ENCODE measurements around the gene ACMSD. TPM values are rescaled to one million over a fixed set of nuclear protein-coding genes. Genes with fewer than 3 reads are reported as not detected.

The ACMSD gene
- total RNA-seq, 2 donors from 2014 or later: 0.52 TPM; not detected in 1

DNA sequence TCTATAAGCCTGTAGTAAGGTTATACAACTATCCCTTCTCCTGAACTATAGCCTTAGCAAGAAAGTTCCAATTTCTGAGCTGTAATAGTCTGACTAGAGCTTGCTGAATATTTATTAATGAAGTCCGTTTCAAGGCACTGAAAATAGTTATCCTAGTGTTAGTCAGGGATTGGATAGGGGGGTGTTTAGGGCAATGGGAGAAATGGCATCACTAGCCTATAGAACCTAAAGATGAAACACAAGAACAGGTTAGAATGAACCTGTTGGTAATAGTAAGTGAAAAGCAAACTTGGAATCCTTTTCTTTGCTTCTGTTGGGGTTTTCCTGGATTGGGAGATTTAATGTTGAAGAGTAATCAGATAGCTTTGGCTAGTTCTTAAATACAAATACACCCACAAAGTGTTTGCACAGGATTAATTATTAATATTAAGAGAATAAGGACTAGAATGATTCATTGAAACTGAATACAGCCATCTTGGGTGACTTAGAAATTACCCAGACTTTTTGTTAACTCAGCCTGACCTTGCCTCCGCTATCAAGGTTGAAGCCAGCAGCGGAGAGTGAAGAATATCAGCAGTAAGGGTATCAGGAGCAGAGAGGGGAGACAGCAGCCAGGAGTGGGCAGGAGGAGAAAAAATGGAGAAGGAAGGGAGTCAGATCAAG, 94.6 kb downstream of the ACMSD start:
- TF ChIP-seq POLR2A (IDR thresholded peaks at IDR 0.05): peak in 2 of 3 donors; percentile 9 to 18
- TF ChIP-seq, protein P1, sequence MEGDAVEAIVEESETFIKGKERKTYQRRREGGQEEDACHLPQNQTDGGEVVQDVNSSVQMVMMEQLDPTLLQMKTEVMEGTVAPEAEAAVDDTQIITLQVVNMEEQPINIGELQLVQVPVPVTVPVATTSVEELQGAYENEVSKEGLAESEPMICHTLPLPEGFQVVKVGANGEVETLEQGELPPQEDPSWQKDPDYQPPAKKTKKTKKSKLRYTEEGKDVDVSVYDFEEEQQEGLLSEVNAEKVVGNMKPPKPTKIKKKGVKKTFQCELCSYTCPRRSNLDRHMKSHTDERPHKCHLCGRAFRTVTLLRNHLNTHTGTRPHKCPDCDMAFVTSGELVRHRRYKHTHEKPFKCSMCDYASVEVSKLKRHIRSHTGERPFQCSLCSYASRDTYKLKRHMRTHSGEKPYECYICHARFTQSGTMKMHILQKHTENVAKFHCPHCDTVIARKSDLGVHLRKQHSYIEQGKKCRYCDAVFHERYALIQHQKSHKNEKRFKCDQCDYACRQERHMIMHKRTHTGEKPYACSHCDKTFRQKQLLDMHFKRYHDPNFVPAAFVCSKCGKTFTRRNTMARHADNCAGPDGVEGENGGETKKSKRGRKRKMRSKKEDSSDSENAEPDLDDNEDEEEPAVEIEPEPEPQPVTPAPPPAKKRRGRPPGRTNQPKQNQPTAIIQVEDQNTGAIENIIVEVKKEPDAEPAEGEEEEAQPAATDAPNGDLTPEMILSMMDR (IDR thresholded peaks at IDR 0.05): no peak
- Histone ChIP-seq H3K4me3 (no peak overlapping the region), H3K4me1 (peaks cover 85% of the 10 kb centered on the region), H3K9me3 (no peaks in the 10 kb centered on the region), H3K27me3 (no peaks in the 10 kb centered on the region), H3K27ac (peak overlapping the region; percentile 65 to 86 (median 72)), H3K36me3 (replicated peaks in 1 of 2; ENCODE audit: insufficient read depth in 1 of 2, low read depth in 2 of 2) (no peaks in the 10 kb centered on the region)
- intact Hi-C loops (cut with DNase I): no loop called here
- DNase-seq: peak; percentile 37 to 59 (median 51)
- peak; percentile 87 for ATAC-seq
- 12 to 18% methylated on average over 3 of the region's 3 CpGs for WGBS, 2 donors

DNA sequence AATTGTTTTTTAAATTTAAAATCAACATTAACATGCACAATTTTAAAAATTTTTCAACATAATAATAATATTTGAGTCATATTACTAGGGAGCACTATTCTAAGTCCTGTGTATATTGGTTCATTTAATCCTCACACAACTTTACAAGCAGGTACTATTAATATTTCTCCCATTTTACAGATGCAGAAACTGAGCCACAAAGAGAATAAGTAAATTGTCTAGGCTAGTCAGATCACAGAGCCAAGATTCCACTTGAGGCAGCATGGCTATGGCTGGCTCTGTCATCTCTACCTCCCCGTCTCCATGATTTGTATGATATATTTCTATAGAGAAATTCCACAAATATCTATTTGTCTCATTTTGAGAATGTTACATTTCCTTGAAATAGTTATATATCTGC, 95.3 kb downstream of the ACMSD start:
- no peak for DNase-seq
- no peak for ATAC-seq
- TF ChIP-seq, protein P1 (IDR thresholded peaks at IDR 0.05): no peak
- no peak for TF ChIP-seq POLR2A (IDR thresholded peaks at IDR 0.05)
- intact Hi-C loops (cut with DNase I): no loop called here
- Histone ChIP-seq H3K27me3 (no peaks in the 10 kb centered on the region), H3K4me1 (peaks cover 89% of the 10 kb centered on the region), H3K36me3 (replicated peaks in 1 of 2; ENCODE audit: insufficient read depth in 1 of 2, low read depth in 2 of 2) (no peaks in the 10 kb centered on the region), H3K27ac (peak overlapping the region; percentile 65 to 86 (median 72)), H3K4me3 (no peak overlapping the region), H3K9me3 (no peaks in the 10 kb centered on the region)
- 57 to 74% methylated on average over 1 of the region's 1 CpG for WGBS, 2 donors

DNA sequence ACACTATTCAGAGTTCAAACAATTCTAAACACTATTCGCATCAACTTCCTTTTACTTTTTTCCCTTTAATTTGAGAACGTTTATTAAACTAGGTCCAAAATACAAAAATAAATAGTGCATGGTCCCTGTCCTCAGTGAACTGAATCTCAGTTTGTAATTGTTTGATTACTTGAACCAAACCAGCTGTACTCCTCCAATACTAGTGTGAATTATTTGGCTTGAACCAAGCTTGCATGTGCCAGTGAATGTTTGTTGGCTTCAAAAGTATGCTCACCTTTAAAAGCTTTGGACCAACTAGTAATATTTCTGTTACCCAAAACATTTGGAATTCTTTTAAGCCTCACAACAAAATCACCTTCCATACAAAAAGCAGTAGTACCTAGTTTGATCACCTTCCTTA, 95.7 kb downstream of the ACMSD start:
- H3K27ac ChIP-seq: peak overlapping the region; percentile 65 to 86 (median 66)
- H3K4me1 ChIP-seq: peaks cover 93% of the 10 kb centered on the region

DNA sequence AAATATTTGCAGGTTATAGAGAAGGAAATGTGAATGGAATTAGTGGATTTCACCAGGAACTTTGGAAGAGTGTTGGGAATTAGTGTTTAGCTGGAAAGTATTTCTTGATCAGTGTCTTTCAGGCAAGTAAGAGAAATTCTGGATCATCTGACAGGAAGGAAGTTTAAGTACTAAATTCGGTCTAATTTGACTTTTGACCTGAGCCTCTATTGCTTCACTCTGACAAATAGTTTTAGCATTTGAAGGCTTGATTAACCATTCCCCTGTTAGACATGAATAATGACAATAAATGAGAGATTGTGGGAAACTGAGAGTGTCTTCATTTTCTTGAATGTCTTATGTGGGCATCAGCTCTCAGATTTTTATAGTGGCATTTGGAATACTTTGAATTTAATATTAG, 96.2 kb downstream of the ACMSD start:
- peaks cover 90% of the 10 kb centered on the region for H3K4me1 ChIP-seq
- H3K27ac ChIP-seq: peak overlapping the region in 3 of 4 donors; percentile 65 to 86 (median 65)
- ATAC-seq (no peak), DNase-seq (no peak)
- 0 to 2% methylated on average over 1 of the region's 1 CpG for WGBS, 2 donors
- no peaks in the 10 kb centered on the region for H3K9me3 ChIP-seq
- intact Hi-C loops (cut with DNase I): no loop called here
- H3K36me3 ChIP-seq (replicated peaks in 1 of 2; ENCODE audit: insufficient read depth in 1 of 2, low read depth in 2 of 2): peaks cover 0 to 2% of the 10 kb centered on the region in 2 donors
- no peaks in the 10 kb centered on the region for H3K27me3 ChIP-seq
- TF ChIP-seq, protein P1 (IDR thresholded peaks at IDR 0.05): no peak
- no peak for TF ChIP-seq POLR2A (IDR thresholded peaks at IDR 0.05)
- H3K4me3 ChIP-seq: no peak overlapping the region

More for the DNA sequence above, 95.7 kb downstream of the ACMSD start:
- intact Hi-C loops (cut with DNase I): no loop called here
- Histone ChIP-seq H3K27me3 (no peaks in the 10 kb centered on the region), H3K4me3 (no peak overlapping the region), H3K36me3 (replicated peaks in 1 of 2; ENCODE audit: insufficient read depth in 1 of 2, low read depth in 2 of 2) (no peaks in the 10 kb centered on the region), H3K9me3 (no peaks in the 10 kb centered on the region)
- DNase-seq (no peak), ATAC-seq (no peak)
- 16 to 32% methylated on average over 2 of the region's 2 CpGs for WGBS, 2 donors
- TF ChIP-seq, protein P1 (IDR thresholded peaks at IDR 0.05): no peak
- TF ChIP-seq POLR2A (IDR thresholded peaks at IDR 0.05): no peak

DNA sequence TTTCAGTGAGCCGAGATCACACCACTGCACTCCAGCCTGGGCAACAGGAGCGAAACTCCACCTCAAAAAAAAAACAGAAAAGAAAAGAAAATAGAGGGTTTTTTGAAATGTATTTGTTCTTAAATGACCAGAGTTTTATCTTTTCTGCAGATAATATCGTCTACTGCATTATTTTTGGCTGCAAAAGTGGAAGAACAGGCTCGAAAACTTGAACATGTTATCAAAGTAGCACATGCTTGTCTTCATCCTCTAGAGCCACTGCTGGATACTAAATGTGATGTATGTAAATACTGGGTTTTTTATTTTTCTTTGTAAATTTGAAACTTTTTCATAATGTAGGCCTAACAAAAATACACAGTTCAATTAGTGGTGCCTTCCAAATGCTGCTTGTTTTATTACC, 98.3 kb downstream of the ACMSD start:
- no peak overlapping the region for H3K4me3 ChIP-seq
- peak; percentile 68 for ATAC-seq

More for the DNA sequence above, 98.3 kb downstream of the ACMSD start:
- no peaks in the 10 kb centered on the region for H3K9me3 ChIP-seq
- H3K27ac ChIP-seq: peak overlapping the region in 3 of 4 donors; percentile 65 to 86 (median 76)
- peaks cover 0 to 17% of the 10 kb centered on the region in 2 donors for H3K36me3 ChIP-seq (replicated peaks in 1 of 2; ENCODE audit: insufficient read depth in 1 of 2, low read depth in 2 of 2)
- DNase-seq: peak; percentile 52 to 80 (median 59)
- H3K27me3 ChIP-seq: no peaks in the 10 kb centered on the region
- intact Hi-C loops (cut with DNase I): no loop called here
- 11 to 33% methylated on average over 4 of the region's 4 CpGs for WGBS, 2 donors
- H3K4me1 ChIP-seq: peaks cover 74% of the 10 kb centered on the region
- TF ChIP-seq, protein P1 (IDR thresholded peaks at IDR 0.05): no peak
- TF ChIP-seq POLR2A (IDR thresholded peaks at IDR 0.05): no peak
